AG09319 (cell line): ENCODE data around the gene YY1.

Experiments
- DNase-seq: peaks from one replicate; pipeline ENCODE4 v3.0.0-alpha.2; 2010; ENCODE audit warnings: low read depth; ENCODE audit errors: extremely low read depth
- CTCF ChIP-seq: IDR thresholded peaks from 2 replicates; pipeline ENCODE4 v1.5.1; 2011; ENCODE audit warnings: low read depth, mild to moderate bottlenecking, inconsistent platforms, low read length, moderate library complexity

Gene YY1

GRCh38 chr14:100322138-100322957, 83.4 kb downstream of the YY1 start:
- no peak for TF ChIP-seq CTCF
- no peak for DNase-seq

- TF ChIP-seq CTCF, result no peak
- DNase-seq, result no peak
Observed at GRCh38 chr14:100323121-100323941, 84.4 kb downstream of the YY1 start, which contains the start of gene SLC25A47. TSS of gene SLC25A47 (plus strand) at chr14:100323339. CDS start at chr14:100323415, 76 bp downstream.

DNA sequence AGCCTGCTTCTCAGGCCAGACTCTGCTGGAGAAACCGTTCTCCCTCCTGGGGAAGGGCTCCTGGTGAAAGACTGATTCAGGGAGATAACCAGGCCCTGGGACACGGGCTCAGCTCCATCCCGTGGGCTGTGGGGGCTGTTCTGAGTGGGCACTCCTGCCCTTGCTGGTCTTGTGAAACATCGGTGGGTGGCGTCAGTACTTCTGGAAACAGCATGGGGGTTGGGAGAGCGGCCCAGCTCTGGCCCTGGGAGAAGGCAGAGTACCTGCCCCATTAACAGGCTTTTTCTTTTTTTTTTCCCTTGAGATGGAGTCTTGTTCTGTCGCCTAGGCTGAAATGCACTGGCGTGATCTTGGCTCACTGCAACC, 85.0 kb downstream of the YY1 start:
- TF ChIP-seq CTCF, result no peak
- DNase-seq, result no peak

DNA sequence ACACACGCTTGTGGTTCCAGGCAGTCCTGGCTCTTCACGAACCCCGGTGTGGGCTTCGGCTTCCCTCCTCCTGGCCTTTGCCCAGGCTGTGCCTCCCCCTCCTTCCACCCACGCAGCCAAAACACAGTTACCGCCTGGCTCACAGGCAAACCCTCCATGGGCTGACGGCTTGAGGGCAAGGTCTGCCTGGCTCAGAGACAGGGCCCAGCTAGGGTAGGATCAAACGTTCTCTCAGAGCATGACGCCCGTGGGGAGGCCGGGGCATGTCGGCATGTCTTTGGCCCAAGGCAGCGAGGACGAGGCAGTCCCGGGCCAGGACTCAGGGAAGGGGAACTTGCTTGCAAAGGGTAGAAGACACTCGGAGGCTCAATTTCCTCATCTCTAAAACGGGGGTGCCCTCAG, 86.3 kb downstream of the YY1 start:
- TF ChIP-seq CTCF, result no peak
- no peak for DNase-seq

- TF ChIP-seq CTCF, result no peak
- no peak for DNase-seq
Observed at GRCh38 chr14:100325958-100326357, 87.0 kb downstream of the YY1 start.

- TF ChIP-seq CTCF, result no peak
- DNase-seq, result no peak
Observed at GRCh38 chr14:100327128-100327527, 88.2 kb downstream of the YY1 start.

DNA sequence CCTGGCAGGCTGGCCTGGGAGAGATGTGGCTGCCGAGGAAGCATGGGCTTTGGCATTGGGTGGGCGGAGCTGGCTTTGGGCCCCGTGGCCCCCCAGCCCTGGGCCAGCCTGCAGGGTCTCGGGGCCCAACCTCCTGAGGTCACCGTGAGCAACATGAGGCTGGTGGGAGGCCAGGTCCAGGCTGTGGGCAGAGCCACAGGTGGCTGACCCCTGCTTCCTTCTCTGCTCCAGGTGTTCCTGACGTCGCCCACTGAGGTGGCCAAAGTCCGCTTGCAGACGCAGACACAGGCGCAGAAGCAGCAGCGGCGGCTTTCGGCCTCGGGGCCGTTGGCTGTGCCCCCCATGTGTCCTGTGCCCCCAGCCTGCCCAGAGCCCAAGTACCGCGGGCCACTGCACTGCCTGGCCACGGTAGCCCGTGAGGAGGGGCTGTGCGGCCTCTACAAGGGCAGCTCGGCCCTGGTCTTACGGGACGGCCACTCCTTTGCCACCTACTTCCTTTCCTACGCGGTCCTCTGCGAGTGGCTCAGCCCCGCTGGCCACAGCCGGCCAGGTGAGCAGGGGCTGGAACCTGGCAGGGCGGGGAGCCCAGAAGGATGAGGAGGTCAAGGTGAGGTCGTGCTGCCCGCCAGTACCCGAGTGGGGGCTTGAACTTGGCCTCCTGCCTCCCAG, 89.7 kb downstream of the YY1 start:
- TF ChIP-seq CTCF, result no peak
- DNase-seq, result no peak
